Fibroblast of the aortic adventitia (primary cell): ENCODE measurements around the gene CASP4. TPM values are rescaled to one million over a fixed set of nuclear protein-coding genes. Genes with fewer than 3 reads are reported as not detected.
A peak's percentile ranks its signal among the peaks of the same experiment; 100 is the strongest.

Experiments used
- DNase-seq: peaks from one replicate; pipeline ENCODE4 v3.0.0-alpha.2; 2010; ENCODE audit warnings: low read depth
- H3K4me3 ChIP-seq: 2 replicates; pipeline ENCODE4 v1.5.1; 2011; ENCODE audit warnings: low read depth, mild to moderate bottlenecking, control low read depth, low read length, moderate library complexity
- total RNA-seq: library from RNA; depleted of rRNA; stranded (reverse); fragments of >200 nt; gene quantifications from 2 replicates; pipeline ENCODE4 v1.2.3, GENCODE V29; 2012; ENCODE audit warnings: low replicate concordance
- TF ChIP-seq, protein P1 (sequence below): IDR thresholded peaks from 2 replicates; pipeline ENCODE4 v1.5.1; 2011; ENCODE audit warnings: mild to moderate bottlenecking, low read length, control low read depth, inconsistent platforms; ENCODE audit not compliant: insufficient read depth

Gene CASP4
- total RNA-seq, 1 donor, result 245 TPM

- TF ChIP-seq, protein P1, sequence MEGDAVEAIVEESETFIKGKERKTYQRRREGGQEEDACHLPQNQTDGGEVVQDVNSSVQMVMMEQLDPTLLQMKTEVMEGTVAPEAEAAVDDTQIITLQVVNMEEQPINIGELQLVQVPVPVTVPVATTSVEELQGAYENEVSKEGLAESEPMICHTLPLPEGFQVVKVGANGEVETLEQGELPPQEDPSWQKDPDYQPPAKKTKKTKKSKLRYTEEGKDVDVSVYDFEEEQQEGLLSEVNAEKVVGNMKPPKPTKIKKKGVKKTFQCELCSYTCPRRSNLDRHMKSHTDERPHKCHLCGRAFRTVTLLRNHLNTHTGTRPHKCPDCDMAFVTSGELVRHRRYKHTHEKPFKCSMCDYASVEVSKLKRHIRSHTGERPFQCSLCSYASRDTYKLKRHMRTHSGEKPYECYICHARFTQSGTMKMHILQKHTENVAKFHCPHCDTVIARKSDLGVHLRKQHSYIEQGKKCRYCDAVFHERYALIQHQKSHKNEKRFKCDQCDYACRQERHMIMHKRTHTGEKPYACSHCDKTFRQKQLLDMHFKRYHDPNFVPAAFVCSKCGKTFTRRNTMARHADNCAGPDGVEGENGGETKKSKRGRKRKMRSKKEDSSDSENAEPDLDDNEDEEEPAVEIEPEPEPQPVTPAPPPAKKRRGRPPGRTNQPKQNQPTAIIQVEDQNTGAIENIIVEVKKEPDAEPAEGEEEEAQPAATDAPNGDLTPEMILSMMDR, result no peak
- no peak for DNase-seq
- no peak overlapping the region for H3K4me3 ChIP-seq
Measured at GRCh38 chr11:104999721-105000120, 31.3 kb upstream of the CASP4 start.

DNA sequence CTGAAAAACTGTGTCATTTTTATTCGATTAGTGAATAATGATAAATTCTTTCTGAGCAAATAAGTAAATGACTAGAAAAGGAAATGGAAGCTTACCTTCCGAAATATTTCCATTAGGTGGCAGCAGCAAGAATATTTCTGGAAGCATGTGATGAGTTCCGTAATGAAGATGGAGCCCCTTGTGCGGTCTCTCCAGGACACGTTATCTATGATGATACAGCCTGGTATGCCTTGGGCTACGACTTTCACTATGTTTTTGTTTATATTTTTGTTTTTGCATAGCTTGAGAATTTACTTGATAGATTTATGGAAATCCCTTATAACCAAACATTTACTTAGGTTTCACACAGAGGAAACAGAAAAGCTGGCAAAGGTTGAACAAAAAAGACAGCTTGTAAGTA lies 28.9 kb upstream of the CASP4 start:
- peak; percentile 50 for DNase-seq
- no peak overlapping the region for H3K4me3 ChIP-seq
- TF ChIP-seq, protein P1, result peak; percentile 17

DNA sequence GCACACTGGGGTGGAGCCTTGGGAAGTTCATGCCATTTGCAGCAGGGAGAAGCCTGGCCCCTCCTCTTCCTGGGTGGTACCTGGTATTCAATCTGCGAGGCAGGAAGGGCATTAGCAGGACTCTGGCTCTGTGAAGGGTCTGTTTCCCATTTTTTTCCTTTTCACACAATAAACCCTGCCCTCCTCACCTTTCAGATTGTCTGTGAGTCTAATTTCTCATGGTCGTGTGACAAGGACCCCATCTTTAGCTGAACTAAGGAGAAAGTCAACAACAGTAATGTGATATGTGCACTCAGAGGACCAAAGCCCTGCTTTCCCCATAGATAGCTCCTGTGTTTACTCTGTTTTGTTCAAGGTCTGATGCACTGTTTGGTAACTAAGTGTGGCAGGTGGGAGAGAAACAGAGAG lies 26.6 kb upstream of the CASP4 start:
- DNase-seq, result no peak
- H3K4me3 ChIP-seq, result no peak overlapping the region
- TF ChIP-seq, protein P1, result no peak

GRCh38 chr11:104992781-104993180 lies 24.4 kb upstream of the CASP4 start:
- TF ChIP-seq, protein P1, result no peak
- no peak overlapping the region for H3K4me3 ChIP-seq
- no peak for DNase-seq

GRCh38 chr11:104991994-104992393 lies 23.6 kb upstream of the CASP4 start:
- TF ChIP-seq, protein P1, result no peak
- H3K4me3 ChIP-seq, result no peak overlapping the region
- DNase-seq, result no peak

DNA sequence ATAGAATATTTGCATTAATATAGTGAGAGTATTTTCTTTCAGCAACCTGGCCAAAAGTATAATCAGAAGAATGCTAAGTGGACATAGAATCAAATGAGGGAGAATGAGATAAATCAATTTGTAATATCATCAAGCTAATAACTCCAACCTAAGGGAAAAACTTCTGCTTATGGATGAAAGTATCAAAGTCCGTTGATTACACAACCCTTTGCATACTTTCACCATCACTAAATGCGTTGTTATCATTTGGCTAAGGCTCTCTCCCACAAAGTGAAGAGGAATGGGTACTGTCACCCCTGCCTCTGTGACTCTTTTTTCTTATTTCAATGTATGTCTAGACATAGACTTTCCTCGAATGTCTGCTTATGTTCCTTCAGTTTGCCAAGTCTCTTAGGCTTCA lies 16.4 kb upstream of the CASP4 start:
- no peak for DNase-seq
- H3K4me3 ChIP-seq, result no peak overlapping the region
- TF ChIP-seq, protein P1, result no peak

DNA sequence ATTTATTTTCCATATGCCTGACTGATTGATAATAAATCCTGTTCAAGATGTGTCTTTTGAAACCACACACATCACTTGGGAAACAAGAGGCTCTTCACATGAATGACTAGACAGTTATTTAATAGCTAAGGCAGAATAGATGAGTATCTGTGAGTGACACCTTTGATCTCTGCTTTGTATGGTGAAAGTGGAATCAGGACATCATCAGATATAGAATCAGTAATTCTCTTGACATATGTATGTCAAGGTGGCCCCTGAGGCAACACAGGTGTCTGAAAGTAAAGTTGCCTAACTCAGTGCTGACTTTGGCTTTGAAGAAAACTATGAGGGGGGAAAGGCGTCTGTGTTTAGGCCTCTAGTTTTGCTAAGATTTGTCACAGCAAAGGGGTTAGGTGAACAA lies 11.5 kb upstream of the CASP4 start:
- DNase-seq, result no peak
- TF ChIP-seq, protein P1, result no peak
- no peak overlapping the region for H3K4me3 ChIP-seq
